GM19467 (cell line): Measurements from ENCODE around the gene SH3BP2.

ENCODE experiments used
- ATAC-seq: cut with Tn5 transposase; IDR thresholded peaks from one replicate; pipeline ENCODE4 v1.9.1; 2021; ENCODE audit warnings: mild to moderate bottlenecking, moderate library complexity; ENCODE audit not compliant: unreplicated experiment

SH3BP2 gene, protein sequence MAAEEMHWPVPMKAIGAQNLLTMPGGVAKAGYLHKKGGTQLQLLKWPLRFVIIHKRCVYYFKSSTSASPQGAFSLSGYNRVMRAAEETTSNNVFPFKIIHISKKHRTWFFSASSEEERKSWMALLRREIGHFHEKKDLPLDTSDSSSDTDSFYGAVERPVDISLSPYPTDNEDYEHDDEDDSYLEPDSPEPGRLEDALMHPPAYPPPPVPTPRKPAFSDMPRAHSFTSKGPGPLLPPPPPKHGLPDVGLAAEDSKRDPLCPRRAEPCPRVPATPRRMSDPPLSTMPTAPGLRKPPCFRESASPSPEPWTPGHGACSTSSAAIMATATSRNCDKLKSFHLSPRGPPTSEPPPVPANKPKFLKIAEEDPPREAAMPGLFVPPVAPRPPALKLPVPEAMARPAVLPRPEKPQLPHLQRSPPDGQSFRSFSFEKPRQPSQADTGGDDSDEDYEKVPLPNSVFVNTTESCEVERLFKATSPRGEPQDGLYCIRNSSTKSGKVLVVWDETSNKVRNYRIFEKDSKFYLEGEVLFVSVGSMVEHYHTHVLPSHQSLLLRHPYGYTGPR

DNA sequence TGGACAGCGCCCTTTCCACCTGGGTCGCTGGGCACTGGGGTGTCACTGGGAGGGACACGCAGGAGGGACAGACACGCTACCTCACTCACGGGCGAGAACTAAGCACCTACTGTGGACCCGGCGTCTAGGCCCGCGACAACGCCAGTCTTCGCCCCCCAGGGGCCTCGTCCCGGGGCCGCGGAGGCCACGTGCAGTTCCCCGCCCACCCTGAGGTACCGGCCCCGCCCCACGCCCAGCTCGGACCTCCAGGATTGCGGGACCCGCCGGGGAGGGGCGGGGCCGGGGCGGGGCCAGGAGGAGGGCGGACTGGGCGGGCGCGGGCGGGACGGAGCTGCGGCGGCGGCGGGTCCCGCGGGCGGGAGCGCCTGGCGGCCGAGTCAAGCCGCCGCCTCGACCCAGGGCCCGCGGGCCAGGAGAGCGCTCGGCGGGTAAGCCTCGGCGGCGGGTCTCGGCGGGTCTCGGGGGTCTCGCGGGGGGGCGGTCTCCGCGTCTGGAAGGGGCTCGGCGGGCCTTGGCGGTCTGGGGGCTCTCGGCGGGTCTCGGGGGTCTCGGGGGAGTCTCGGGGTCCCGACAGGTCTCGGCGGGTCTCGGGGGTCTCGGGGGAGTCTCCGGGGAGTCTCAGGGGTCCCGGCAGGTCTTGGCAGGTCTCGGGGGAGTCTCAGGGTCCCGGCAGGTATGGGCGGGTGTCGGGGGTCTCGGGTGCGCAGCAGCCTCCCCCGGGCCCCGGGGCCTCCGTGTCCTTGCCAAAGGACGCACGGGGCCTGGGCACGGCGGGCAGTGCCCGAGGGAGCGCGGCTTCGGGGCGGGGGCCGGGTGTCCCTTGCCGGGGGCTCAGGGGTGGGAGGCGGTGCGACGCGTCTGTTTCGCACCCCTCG, at the start of gene SH3BP2:
Gene SH3BP2 (plus strand): TSS at position 375 of the 875 bp plus-strand sequence. CDS start 27,533 bp downstream, outside the sequence.
- ATAC-seq: no peak

DNA sequence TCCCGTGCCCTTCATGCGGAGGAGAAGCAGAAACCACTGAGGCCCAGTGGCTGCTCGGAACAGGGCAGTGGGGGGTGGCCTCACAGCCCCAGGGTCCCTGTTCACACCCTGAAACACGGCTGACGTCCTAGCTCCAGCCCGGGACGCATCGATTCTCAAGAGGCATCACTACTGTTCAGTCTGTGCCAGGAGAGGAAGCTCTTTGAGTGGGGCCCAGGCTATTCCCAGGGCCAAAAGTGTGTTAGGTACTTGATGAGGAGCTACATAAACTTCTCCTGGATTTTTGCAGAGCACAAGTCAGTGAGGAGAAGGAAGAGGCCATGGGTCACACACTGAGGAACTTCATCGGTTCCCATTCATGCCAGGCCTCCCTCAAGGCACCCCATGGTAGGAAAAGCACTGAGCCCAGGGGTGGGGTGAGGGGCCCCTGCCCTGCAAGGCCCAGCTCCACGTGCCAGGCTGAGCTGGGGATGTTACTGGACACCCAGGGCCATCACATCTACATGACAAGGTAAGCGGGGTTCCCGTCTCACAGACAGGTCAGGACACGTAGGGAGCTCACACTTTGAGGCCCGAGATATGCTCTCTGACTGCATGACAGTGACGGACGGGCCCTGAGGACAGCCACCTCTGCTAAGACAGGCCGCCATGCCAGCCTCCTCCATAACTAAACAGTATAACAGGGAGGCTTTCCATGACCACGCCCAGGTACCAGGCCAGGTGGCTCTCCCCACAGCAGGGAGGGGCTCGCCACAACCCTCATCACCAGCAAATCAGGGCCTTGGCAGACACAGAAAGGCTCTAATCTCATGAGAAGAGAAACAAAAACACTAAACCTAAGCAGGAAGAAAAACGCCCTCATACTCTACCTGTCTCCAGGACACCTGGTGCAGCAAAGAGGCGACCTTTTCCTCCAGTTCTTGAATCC, 49.1 kb upstream of the SH3BP2 start:
- ATAC-seq: no peak

DNA sequence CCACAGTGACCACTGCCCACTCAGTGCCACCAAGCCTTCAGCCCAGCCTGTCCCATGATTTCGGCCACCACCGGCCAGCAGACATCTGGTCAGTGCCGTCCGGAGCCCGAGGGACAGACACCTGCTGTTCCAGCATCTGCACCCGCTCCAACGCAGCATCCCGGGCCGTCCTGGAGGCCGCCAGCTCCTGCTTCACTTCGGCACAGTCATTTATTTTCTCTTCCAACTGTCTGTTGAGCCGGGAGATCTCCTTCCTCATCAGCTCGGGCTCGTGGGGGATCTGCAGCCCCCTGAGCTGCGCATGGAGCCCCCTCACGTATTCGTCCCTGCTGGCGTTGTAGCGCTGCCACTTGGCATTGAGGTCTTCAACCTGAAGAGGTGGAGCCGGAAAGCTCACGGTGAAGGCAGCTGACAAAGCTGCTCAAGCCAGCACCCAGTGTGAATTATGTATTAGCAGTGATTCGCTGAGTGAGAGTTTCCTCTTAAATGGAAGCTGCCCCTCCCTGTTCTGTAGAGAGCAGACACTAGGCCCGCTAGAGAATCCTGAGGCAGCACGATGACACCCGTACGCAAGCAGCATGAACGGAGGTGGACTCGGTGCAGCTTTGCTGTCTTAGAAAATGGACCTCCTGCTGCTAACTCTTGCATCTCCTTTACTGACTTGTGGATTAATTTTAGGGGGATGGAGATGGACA, 48.2 kb upstream of the SH3BP2 start:
- ATAC-seq: no peak

DNA sequence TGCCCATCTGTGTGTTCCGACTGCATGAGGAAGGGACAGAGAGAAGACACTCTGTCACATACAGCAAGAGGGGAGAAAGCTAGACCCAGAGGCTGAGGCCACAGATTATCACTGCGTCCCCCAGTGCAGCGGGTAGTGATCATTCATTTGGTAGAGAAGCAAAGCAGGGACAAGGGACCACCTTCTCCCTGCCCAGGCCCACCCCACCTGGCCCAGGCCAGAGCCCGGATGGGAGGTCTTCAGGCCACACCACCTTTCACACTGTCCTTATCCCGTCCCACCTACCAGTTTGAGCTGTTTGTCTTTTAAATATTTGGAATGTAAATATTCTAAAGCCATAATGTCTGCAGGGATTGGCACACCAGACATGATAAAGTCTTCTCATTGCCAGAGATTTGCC, 47.4 kb upstream of the SH3BP2 start:
- ATAC-seq: no peak

DNA sequence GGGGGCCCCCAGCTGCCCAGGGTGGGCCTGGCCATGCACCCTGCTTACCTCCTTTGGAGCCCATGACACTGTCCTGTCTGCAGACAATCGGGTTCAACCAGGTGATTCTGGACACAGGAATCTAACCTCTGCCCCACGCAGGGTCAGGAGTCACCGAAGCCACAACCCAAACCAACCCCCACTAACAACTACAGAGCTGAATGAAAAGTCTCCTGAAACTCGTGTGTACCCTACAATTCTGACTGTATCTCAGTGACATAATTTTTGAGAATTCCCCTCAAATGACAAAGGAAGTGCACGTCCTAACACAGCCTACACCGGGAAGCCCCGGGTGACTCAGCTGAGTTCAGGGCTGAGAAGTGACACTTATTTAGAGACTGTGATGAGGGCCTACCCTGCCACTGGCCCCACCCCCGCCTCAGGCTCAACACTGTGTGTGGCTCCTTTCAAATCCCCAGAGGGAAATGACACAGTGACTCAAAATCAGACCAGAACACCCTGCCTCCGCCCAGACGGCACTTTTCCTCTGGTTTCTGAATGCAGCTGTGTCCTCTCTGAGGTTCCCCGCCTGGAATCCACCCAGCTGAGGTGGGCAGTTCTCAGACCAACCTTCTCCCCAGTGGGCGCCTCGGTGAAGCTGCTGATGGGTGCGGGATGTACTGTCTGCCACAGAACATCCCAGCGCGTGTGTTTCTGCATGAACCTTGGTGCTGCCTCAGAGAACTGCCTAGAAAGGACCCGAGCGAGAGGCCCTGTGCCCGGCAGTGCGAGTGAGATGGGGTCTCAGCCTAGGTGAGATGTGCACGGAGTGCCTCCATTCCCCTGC, 46.7 kb upstream of the SH3BP2 start:
- peak; percentile 82 for ATAC-seq

DNA sequence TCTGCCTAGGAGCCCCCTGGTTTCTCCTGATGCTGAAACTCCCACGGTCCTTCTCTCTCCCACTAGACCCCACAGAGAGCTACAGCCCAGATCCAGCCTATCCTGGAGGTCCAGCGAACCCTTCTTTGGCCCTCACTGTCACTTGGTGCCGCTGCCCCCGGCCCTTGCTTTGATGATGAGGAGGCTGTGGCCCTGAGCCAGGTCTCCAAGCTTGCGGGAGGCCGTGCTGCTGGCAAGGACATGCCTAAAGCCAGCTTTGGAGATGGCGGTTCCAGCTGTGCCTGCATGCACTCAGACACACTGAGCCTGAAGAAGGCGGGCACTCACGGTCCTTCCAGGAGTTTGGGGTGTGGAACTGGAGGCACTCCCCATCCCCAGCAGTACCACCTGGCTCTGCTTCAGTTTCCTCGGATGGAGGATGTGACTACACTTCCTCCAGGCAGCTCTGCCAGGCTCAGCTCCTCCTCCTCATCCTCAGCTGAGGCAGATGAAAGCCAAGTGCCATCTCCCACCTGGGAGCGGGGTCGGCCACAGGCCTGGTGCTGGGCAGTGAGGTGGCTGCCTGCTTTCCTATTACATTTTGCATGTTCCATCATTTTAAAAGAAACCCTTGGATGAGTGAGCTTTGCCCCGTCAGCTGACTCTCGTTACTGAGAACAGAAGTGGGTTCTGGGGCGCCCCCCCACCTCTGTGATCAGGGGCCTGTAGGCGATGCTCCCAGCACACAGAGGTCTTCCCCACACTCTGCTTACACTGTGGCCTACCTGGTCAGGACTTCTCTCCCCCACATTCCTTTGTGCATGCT, 45.8 kb upstream of the SH3BP2 start:
- ATAC-seq: no peak

DNA sequence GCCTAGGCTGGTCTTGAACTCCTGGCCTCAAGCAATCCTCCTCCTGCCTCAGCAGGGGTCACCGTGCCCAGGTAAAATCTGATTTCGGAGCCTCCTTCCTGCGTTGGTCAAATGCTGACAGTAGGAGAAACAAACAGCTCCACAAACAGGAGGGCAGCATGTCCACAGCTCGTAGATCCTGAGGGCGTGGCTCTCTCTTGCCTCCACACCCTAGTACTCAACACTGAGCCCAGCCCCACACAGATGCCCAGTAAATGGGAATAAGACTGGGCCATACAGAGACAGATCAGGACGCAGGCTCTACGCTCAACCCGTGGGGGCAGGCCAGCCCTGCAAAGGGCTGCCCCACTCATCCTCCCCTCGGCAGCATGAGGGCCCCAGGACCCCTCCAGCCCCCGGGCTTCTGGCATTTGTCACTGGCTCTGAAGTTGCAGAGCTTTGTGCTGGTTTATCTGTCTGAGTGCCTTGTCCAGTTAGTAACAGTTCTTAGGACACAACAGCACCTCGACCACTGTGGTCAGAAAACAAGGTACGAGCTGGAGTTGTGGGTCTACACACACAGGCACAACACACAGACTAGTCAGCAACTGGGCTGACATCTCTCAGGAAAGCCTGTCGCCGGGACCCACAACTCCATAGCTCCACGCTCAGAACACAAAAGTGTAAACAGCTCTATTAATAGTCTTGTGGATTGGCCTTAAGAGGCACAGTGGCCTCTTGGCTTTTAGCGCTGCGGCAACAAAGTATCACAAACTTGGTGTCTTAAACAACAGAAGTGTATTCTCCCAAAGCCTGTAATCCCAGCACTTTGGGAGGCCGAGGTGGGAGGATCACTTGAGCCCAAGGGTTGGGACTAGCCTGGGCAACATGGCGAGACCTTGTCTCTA, 41.9 kb upstream of the SH3BP2 start:
- ATAC-seq: no peak

DNA sequence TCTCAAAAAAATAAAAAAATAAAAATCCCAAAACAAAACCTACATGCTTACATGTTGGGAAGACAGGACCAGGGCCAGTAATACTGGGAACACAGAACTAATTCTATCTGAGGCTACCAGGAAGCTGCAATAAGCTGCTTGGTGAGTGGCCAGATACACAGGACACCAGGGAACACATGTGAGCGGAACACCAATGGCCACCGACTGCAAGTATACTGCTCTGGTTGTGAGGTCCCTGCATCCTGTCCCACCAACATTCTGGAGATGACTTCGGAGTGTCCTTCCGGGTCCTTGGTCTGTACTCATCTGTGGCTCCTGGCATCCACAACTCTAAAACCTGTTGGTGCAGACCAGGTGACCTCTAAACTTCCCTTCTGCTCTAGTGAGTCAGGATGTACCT, 39.4 kb upstream of the SH3BP2 start:
- no peak for ATAC-seq

DNA sequence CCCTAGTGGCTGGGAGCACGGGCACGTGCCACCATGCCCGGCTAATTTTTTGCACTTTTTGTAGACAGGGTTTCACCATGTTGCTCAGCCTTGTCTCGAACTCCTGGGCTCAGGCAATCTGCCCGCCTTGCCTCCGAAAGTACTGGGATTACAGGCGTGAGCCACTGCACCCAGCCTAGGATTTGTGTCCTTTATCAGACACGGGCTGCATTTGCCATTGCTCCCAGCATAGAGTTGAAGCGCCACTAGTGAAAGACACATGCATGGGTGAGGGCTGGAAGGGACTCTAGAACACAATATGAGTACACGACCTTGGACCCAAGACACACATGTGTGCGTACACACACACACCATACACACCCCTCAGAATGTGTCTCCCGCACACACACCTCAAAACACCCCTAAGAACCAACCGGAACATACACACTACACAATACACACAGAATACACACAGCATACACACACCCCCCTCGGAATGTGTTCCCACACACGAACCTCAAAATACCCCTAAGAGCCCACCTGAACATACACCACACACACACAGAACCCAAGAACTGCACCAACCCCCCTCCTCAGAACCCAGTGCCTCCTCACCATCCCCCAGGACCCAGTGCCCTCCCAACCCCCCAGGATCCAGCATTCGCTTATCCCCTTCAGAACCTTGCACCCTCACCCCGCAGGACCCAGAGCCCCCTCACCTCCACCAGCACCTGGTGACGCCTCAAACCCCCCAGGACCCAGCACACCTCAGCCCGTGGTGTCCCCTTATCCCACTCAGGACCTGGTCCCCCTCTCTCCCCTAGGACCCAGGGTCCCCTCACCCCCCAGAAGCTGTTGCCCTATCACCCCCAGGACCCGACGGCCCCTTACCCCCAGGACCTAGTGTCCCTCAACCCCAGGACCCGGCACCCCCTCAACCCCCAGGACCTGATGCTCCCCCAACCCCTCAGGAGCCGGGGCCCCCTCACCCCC, 37.8 kb upstream of the SH3BP2 start:
- no peak for ATAC-seq

DNA sequence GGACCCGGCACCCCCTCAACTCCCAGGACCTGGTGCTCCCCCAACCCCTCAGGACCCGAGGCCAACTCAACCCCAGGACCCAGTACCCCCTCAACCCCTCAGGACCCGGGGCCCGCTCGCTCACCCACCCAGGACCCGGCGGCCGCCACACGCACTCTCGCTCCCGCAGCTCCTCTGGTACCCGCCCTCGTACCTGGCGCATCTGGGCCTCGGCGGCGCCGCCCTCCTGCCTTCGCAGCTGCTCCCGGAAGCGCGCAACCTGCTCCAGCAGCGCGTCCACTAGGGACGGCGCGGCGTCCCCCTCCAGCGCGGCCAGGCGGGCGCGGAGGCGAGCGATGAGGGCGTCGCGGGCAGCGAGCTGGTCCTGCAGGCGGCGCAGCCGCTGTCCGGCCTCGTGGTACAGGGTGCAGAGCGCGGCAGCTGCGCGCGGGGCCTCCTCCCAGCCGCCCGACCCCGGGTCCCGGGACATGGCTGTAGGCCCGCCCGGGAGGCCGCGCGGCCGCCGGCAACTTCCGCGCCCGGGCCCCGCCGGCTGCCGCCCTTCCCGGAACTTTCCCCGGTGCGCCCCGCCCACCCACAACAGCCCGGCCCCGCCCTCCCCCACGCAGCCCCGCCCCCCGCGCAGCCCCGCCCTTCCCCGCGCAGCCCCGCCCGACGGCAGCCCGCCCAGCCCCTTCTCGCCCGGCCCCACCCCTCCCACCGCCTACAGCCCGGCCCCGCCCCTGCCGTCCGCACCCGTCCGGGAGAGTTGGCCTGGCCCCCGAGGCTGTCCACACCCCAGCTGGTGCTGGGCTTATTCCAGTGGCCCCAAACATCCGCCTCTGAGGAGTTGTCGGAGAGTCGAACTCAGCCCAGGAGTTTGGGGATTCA, 36.8 kb upstream of the SH3BP2 start, which contains the start of gene TNIP2:
Gene TNIP2 (minus strand): TSS at position 516 of the 870 bp plus-strand sequence. CDS start 47 bp downstream, at position 469.
- peak; percentile 62 for ATAC-seq

DNA sequence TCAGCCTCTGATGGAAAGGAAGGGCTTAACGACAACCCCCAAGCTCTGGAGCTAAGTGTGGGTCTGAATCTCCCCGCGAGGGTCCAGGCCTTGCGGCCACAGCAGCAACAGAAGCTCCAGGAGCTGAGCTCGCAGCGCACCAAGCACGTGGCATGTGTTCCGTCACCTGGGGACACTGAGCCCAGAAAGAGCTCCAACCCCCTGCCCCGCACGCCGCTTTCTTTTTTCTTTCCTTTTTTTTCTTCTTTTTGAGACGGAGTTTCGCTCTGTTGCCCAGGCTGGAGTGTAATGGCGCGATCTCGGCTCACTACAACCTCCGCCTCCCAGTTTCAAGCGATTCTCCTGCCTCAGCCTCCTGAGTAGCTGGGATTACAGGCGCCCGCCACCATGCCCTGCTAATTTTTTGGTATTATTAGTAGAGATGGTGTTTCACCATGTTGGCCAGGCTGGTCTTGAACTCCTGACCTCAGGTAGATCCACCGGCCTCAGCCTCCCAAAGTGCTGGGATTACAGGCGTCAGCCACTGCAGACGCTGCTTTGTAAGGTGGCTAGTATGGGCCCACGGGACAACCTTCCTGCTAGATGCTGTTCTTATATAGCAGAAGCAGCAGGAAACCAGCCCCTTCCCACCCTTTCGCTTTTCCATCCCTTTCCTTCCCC, 36.1 kb upstream of the SH3BP2 start:
- ATAC-seq: no peak

DNA sequence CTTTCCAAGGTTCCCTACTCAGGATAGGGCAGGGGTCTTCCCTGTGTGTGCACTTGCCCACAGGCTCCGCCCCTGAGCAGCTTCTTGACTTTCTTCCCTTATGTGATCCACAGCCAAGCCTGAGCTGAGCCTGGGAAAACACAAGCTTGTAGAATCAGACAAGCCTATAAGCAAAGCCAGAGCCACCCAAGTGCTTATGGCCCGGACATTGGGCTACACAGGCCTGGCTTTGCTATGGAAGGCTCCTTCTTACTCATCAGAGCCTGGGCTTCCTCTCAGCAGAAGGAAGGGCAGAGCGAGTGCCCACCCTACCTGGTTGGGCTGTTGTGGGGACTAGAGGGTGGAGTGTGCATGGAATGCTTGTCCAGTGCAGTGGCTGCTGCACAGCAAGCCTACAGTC, 35.5 kb upstream of the SH3BP2 start:
- no peak for ATAC-seq

DNA sequence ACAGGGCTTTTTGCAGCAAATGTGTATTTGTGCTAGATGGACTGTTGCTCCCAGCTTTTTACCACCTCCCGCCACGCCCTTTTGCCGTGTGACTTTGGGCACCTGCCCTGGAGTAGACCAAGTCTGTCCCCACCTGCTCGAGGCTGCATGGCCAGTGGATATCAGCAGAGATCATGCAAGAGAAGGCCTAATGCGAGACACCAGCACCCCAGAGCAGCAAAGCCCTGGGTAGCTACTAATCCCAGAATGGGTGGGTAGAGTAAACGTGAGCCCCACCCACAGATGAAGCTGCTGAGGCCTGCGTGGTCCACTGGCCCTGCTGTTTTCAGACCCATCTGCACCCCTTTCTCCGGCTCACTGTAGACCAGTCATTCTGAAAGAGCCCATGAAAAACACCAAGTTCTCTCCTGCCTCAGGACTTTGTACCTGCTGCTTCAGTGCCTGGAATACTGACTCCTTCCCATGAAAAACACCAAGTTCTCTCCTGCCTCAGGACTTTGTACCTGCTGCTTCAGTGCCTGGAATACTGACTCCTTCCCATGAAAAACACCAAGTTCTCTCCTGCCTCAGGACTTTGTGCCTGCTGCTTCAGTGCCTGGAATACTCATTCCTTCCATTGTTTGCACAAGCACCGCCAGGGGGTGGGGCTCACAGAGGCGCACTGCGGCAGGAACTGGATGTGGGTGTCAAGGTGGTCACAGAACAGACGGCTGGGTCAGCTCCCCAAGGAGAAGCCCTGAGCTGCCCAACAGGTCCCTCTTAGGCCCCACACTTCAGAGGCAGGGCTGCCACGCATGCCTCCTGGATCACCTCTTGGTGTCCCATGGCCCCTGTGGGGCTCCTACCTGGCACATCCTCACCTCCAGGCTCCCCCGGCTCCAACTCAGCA, 31.6 kb upstream of the SH3BP2 start:
- no peak for ATAC-seq

DNA sequence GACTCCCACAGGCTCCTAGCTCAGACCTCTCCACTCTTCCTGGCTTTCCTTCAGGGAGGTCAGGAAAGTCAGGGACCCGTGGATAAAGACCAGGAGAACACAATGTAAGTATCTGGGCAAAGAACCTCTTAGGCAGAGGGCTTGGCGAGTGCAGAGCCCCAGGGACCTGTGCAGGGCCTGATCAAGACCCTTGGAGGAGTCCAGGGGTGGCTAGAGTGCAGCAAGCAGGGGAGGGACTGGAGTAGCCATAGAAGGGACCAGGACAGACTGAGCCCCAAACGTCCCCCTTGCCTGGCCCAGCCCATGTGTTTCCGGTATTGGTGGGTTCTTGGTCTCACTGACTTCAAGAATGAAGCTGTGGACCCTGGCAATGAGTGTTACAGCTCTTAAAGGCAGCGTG, 30.8 kb upstream of the SH3BP2 start:
- no peak for ATAC-seq
